NOMO-1 treated with DMSO at 0.1 percent for 48 hours (cell line): ENCODE measurements around the gene RNF217.
"Not testable (repeated sequence)": the region's sequence is repeated elsewhere in the genome, so short reads cannot be mapped to it uniquely, and the experiment has no call there.

Experiments used
- DNase-seq: peaks from one replicate; lab custom pipeline; 2025; ENCODE audit not compliant: unreplicated experiment; lab: John Stamatoyannopoulos, UW

RNF217 gene

DNA sequence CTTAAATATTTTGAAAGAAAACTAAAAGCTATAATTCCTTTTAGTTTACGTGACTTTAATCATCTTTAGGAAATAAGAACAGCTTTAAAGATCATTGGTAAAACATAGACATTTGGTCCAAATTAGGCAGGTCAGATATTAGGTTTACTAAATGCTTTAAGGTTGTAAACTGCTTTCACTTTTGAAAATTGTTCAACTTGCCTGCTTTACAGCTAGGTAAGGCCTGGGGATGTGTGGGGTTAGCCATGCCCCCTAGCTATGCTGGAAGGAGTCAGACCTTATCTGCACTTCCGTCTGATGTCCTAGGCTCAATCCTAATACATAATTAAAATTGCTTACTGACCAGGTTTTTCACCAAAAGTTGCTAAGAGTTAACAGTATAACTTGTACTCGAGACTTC is 160.8 kb downstream of the RNF217 start:
- no peak for DNase-seq

DNA sequence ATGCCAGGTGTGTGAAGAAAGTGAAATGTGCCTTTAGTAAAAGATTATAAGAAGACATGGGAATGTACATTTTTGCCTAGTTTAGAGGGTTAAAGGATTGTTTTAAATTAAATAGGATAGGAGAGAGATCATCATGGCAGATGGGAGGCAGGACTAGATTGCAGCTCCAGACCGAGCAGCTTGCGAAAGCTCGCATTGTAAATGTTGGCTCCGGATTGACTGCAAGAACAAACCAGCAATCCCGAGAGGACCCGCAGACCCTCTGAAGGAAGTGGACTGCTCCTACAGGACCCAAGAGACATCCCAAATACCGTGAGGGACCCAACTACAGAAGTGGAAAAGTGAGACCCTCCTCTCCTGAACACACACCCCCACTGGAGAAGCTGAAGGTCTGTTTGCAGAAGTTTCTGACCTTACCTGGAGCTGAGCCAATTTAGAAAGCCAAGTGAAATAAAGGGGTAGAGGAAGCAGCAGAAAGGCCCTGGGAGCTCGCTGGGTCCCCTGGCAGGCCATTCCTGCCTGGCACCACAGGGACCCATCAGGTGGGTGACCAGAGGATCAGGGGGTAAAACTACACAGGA is 161.3 kb downstream of the RNF217 start:
- DNase-seq, result no peak

DNA sequence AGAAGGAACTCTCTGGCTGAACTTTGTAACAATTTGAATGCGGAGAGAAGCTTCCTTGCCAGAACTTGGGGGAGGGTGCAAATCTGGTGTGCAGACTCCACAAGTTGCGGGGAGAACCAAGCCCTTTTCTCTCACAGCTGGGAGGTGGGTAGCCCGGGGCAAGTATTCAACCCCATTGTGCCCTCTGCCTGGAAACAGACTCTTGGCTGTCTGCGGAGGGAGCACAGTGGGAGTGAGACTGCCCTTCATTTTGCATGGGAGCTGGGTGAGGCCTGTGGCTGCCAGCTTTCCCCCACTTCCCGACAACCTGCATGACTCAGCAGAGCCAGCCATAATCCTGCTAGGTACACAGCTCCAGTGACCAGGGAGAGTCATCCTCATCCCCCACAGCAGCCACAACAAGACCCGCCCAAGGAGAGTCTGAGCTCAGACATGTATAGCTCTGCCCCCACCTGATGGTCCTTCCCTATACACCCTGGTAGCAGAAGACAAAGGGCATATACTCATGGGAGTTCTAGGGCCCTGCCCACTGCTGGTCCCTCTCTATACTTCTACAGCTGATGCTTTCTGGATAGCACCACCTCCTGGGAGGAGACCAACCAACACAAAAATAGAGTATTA is 161.9 kb downstream of the RNF217 start:
- DNase-seq, result no peak

GRCh38 chr6:125125856-125126255 is 163.6 kb downstream of the RNF217 start:
- DNase-seq, result not testable (repeated sequence)

- DNase-seq, result no peak
These were observed 167.1 kb downstream of the RNF217 start for GRCh38 chr6:125129354-125129753.

- DNase-seq, result no peak
These were observed 169.8 kb downstream of the RNF217 start for GRCh38 chr6:125132058-125132457.

DNA sequence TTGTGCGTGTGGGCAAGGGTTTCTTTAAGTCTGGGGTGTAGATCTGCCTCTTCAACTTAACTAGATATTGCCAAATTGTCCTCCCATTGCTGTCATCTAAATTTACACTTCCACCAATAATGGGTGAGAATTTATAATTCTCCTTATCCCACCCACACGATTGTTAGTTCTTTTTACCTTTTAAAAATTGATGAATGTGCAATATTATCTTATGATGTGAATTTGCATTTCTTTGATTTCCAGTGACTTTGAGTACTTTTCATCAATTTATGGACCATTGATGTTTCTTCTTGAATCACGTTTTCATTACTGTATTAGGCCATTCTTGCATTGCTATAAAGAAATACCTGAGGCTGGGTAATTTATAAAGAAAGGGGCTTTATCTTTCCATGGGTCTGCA is 174.1 kb downstream of the RNF217 start:
- DNase-seq, result no peak

GRCh38 chr6:125138083-125138482 is 175.8 kb downstream of the RNF217 start:
- no peak for DNase-seq

DNA sequence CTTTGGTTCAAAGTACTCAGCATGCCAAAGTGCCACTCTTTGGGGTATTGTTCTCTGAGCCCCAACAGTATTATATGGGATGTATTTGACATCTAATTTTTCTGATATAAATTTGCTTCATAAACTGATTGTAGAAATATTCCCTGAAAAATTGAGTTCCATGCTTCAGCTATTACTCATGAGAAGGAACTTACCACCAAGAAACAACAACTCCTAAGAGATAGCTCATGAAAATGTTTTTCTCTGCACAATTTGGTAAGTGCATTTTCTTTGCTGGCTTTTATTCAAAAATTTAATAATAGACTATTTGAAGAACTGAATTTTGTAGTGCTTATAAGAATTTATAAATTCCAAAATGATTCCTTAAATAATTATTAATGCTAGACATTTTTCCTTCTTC is 178.6 kb downstream of the RNF217 start:
- DNase-seq, result no peak
